ENCODE results near the gene PWWP2B.

Gene PWWP2B

DNA sequence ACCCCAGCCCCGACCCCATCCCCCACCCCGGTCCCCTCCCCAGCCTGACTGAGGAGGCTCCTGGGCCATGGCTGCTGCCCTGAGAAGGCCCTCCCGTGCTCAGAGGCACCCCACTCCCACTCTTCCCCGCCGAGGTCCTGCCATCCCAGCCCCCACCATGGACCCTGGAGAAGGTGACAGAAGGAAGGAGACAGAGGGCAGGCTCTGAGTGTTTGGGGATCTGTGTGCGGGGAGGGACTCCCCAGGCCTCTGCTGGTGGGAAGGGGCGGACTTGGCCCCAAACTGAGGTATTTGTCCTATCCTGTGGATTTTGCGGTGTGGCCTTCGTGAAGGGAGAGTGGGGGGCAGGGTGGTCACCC, 53.4 kb downstream of the PWWP2B start:
- H4K20me1 ChIP-seq = peaks cover 0 to 17% (median 0%) of the 10 kb centered on the region in 11 experiments; a peak in 5 of 22 replicates

DNA sequence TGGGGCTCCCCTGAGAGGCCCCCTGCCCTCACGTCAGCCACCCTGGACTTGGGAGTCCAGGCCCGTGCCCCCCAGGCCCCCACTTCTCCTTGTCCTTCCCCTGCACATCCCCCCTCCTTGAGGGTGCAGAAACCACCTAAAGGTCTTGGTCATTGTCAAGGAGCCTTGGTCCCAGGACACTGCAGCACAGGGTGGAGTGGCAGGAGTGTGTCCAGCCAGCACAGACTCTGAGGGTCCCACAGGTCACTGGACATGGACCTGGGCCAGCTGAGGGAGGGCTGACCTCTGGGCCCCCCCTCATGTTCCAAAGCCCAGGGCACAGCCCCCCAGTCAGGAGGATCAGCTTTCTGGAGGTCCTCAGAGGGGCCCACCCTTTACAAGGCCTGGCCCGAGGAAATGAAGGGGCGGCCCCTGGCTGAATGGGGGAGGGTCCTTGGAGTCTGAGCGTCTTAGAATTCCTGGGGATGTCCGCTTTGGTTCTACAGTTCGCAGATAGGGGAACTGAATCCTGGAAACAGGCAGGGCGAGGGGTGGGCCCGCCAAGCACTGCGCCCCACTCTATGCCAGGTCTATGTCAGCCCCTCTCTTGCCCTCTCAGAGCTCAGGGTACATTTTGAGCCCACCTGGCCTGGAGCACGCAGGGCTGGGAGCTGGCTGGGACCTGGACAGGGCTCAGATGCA, 54.0 kb downstream of the PWWP2B start:
- H3K36me3 ChIP-seq = no peaks in the 10 kb centered on the region
- no peak for TF ChIP-seq Cebpa-rat (IDR thresholded peaks at IDR 0.05)
- no peak overlapping the region for H3K4me3 ChIP-seq
- peak overlapping the region in 7 of 11 experiments; percentile 10 to 83 (median 26); a peak in 8 of 22 replicates for H3K4me2 ChIP-seq
- peaks cover 44 to 77% (median 73%) of the 10 kb centered on the region in 10 experiments for H3K4me1 ChIP-seq
- H3K27me3 ChIP-seq = peaks cover 0 to 15% (median 0%) of the 10 kb centered on the region in 11 experiments; a peak in 6 of 22 replicates
- H3K9me3 ChIP-seq (replicated peaks in 1 of 11) = no peaks in the 10 kb centered on the region
- H3K9ac ChIP-seq = no peak overlapping the region
- peaks cover 0 to 17% (median 0%) of the 10 kb centered on the region in 11 experiments; a peak in 5 of 22 replicates for H4K20me1 ChIP-seq
- H3K27ac ChIP-seq = no peak overlapping the region

More for the DNA sequence above, 53.4 kb downstream of the PWWP2B start:
- Histone ChIP-seq H3K4me1 (peaks cover 49 to 82% (median 78%) of the 10 kb centered on the region in 10 experiments), H3K9ac (no peak overlapping the region), H3K27ac (no peak overlapping the region), H3K4me2 (peak overlapping the region in 3 of 11 experiments; percentile 26 to 79 (median 67); a peak in 6 of 22 replicates), H3K36me3 (no peaks in the 10 kb centered on the region), H3K9me3 (replicated peaks in 1 of 11) (no peaks in the 10 kb centered on the region), H3K27me3 (peaks cover 0 to 12% (median 0%) of the 10 kb centered on the region in 11 experiments; a peak in 6 of 22 replicates), H3K4me3 (no peak overlapping the region)
- TF ChIP-seq Cebpa-rat (IDR thresholded peaks at IDR 0.05) = no peak

DNA sequence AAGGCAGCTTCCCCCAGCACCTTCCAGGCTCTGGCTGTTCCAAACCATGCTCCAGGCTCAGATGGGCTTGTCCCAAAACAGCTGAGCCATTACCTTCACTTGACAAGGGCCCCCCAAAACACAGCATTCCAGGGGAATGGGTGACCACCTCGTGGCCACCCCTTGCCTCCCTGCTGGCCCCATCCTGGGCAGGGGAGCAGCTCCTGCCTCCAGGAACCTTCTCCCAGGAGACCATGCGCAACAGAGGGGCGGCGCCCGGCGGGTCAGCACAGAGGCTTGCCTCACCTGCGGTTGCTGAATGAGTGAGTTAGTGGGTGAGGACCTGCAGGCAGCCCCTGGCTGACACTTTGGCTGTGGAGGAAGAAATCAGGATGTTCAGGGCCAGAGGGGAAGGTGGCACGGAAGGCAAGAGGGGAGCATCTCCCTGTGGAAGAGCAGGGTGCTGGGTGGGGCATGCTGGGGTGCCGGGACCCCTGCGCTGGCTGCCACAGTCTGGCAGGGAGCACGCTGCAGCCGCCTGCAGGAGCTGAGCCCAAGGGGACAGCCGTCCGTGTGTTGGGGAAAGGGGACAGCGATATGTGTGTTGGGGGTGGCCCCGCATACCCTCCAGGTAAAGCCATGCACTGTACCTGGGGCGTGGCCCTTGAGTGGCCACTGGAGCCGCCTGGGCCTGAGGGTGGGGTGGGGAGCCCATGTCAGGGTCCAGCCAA, 54.7 kb downstream of the PWWP2B start:
- H3K9ac ChIP-seq = no peak overlapping the region
- H4K20me1 ChIP-seq = peaks cover 0 to 23% (median 3%) of the 10 kb centered on the region in 11 experiments; a peak in 5 of 22 replicates
- H3K36me3 ChIP-seq = no peaks in the 10 kb centered on the region
- H3K27me3 ChIP-seq = peaks cover 0 to 15% (median 0%) of the 10 kb centered on the region in 11 experiments; a peak in 6 of 22 replicates
- H3K4me2 ChIP-seq = peak overlapping the region in 10 of 11 experiments; percentile 21 to 87 (median 76); a peak in 12 of 22 replicates
- no peaks in the 10 kb centered on the region for H3K9me3 ChIP-seq (replicated peaks in 1 of 11)
- no peak for TF ChIP-seq Cebpa-rat (IDR thresholded peaks at IDR 0.05)
- peaks cover 37 to 70% (median 66%) of the 10 kb centered on the region in 10 experiments for H3K4me1 ChIP-seq
- H3K27ac ChIP-seq = no peak overlapping the region
- no peak overlapping the region for H3K4me3 ChIP-seq

DNA sequence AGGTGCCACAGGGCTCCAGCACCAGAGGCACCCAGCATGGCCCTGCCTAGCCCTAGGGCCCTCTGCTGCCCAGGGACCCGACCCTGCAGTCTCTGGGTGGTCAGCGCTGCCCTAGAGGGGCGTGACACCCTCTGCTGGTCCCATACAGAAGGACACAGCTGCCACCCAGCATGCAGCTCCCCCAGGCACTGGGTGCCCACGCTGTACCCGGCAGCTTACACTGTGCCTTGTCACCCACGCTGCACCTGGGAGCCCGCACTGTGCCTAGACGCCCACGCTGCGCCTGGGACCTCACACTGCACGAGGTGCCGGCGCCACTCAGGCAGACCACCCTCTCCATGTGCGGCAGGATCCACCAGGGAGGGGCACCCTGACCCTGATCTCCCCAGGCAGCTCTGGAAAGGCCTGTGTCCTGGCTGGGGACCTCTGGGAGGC, 55.2 kb downstream of the PWWP2B start:
- Histone ChIP-seq H3K27ac (peak overlapping the region in 2 of 11 experiments; percentile 14 to 25; a peak in 1 of 22 replicates), H3K4me3 (no peak overlapping the region), H3K4me2 (peak overlapping the region; percentile 56 to 87 (median 77)), H3K27me3 (peaks cover 0 to 16% (median 0%) of the 10 kb centered on the region in 11 experiments; a peak in 6 of 22 replicates), H3K36me3 (no peaks in the 10 kb centered on the region), H4K20me1 (peaks cover 0 to 27% (median 5%) of the 10 kb centered on the region in 11 experiments; a peak in 5 of 22 replicates), H3K4me1 (peaks cover 31 to 64% (median 60%) of the 10 kb centered on the region in 10 experiments), H3K9me3 (replicated peaks in 1 of 11) (no peaks in the 10 kb centered on the region), H3K9ac (no peak overlapping the region)
- no peak for TF ChIP-seq Cebpa-rat (IDR thresholded peaks at IDR 0.05)

DNA sequence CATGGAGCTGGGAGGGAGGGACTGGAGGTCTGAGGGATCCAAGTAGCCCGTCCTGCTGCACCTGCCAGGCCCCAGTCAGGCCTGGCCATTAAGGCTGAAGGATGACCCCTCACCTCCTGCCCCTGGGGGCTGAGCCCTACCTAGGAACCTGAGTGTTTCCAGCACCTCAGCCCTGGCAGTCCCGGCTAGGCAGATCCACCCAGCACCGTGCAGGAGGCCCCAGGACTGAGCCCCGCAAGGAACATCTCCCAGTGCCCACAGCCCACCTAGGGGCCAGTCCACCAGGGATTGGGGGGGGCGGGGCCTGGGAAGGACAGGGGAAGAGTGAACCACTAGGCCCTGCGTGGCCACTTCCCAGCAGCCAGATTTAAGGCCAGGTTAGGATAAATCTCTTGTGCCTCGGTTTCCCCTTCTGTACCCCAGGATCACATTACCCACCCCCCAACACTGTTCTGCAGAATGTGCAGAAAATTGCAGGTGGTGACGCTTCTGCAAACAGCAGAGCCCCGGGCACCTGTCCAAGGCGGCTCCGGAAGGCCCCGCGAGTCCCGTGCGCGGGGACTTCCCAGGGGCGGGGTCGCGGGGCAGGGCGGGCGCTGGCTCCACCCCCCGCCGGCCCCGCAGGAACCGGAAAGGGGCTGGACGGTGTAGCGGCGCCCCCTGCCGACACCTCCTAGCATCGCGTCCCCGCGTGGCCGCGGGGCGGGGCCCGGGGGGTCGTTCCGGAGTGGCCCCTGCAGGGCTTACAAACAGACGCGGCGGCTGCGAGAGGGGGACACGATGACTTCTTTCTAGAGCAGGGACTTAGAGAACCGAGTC, 55.9 kb downstream of the PWWP2B start:
- H4K20me1 ChIP-seq = peaks cover 0 to 27% (median 6%) of the 10 kb centered on the region in 11 experiments; a peak in 7 of 22 replicates
- H3K4me1 ChIP-seq = peaks cover 25 to 60% (median 56%) of the 10 kb centered on the region in 10 experiments
- H3K4me2 ChIP-seq = peak overlapping the region; percentile 56 to 87 (median 77)
- peak overlapping the region in 2 of 11 experiments; percentile 14 to 25; a peak in 4 of 22 replicates for H3K27ac ChIP-seq
- H3K27me3 ChIP-seq = peaks cover 0 to 16% (median 0%) of the 10 kb centered on the region in 11 experiments; a peak in 6 of 22 replicates
- peak overlapping the region in 3 of 10 experiments; percentile 14 to 24 (median 16); a peak in 3 of 20 replicates for H3K4me3 ChIP-seq
- no peak overlapping the region for H3K9ac ChIP-seq
- no peaks in the 10 kb centered on the region for H3K9me3 ChIP-seq (replicated peaks in 1 of 11)
- TF ChIP-seq Cebpa-rat (IDR thresholded peaks at IDR 0.05) = no peak
- H3K36me3 ChIP-seq = no peaks in the 10 kb centered on the region

DNA sequence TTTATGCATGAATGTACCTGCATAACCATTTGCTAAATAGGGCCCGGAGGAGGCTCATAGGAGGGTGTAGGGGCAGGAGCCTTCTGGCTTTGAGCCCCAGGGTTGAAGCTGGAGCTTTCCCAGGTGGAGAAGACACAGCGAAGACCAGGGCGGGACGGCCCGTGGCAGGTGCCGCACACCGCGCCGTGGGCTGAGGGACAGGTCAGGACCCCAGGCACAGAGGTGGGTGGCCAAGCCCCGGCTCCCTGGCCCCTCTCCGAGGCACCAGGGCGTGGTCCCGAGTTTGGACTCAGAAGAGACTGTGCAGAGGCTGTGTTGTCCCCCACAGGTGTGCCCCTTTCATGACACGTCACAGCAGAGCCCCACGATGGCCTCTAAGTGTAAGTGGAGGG, 56.5 kb downstream of the PWWP2B start:
- peaks cover 20 to 61% (median 55%) of the 10 kb centered on the region in 10 experiments for H3K4me1 ChIP-seq
- no peaks in the 10 kb centered on the region for H3K9me3 ChIP-seq (replicated peaks in 1 of 11)
- H4K20me1 ChIP-seq = peaks cover 0 to 32% (median 7%) of the 10 kb centered on the region in 11 experiments; a peak in 8 of 22 replicates
- H3K27me3 ChIP-seq = peaks cover 0 to 16% (median 0%) of the 10 kb centered on the region in 11 experiments; a peak in 6 of 22 replicates
- peak overlapping the region in 3 of 10 experiments; percentile 14 to 24 (median 16); a peak in 2 of 20 replicates for H3K4me3 ChIP-seq
- H3K4me2 ChIP-seq = peak overlapping the region; percentile 56 to 87 (median 77)
- TF ChIP-seq Cebpa-rat (IDR thresholded peaks at IDR 0.05) = no peak
- H3K27ac ChIP-seq = no peak overlapping the region
- H3K36me3 ChIP-seq = no peaks in the 10 kb centered on the region
- H3K9ac ChIP-seq = 0 out of 22 replicates have a peak overlapping the region, but pooled peaks of 1 of the 11 experiments have one; percentile 17

DNA sequence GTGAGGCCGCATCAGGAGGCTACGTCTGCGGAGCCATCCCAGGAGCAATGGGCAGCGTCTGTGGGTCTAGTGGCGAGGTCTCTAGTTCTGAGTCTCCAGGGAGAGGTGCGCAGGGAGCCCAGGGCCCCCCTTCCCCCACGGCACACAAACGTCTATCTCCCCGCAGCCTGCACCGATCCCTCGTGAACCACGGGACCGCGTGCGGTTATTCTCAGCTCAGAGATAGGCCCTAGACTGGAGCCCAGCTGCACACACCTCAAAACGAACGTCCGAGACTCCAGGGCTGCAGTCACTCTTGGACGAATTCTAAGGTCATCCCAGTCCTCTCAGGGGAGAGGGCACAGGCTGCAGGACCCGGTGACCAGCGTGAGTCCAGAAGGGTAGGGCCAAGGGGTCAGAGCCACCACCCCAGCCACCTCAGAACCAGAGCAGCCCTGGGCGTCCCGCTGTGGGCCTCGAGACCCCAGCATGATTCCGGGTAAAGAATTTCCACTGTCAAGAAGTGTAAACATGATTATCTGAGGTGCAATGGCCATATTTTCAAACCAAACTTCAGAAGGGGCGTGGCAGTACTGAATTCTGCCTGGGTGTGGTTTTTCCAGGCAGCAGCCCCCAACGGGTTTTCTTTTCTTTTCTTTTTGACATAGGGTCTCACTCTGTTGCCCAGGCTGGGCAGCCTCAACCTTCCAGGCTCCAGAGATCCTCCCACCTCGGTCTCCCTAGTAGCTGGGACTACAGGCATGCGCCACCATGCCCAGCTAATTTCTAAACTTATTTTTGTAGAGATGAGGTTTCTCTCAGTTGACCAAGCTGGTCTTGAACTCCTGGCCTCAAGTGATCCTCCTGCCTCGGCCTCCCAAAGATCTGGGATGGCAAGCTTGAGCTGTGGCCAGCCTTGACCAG, 57.5 kb downstream of the PWWP2B start:
- TF ChIP-seq Cebpa-rat (IDR thresholded peaks at IDR 0.05) = no peak
- H3K36me3 ChIP-seq = no peaks in the 10 kb centered on the region
- H3K9ac ChIP-seq = peak overlapping the region in 1 of 11 experiments; percentile 28; a peak in 1 of 22 replicates
- peaks cover 0 to 36% (median 11%) of the 10 kb centered on the region in 11 experiments; a peak in 11 of 22 replicates for H4K20me1 ChIP-seq
- peaks cover 0 to 24% (median 3%) of the 10 kb centered on the region in 11 experiments; a peak in 7 of 22 replicates for H3K27me3 ChIP-seq
- H3K4me1 ChIP-seq = peaks cover 20 to 63% (median 56%) of the 10 kb centered on the region in 10 experiments
- H3K4me3 ChIP-seq = no peak overlapping the region
- H3K9me3 ChIP-seq (replicated peaks in 1 of 11) = no peaks in the 10 kb centered on the region
- H3K27ac ChIP-seq = no peak overlapping the region
- H3K4me2 ChIP-seq = peak overlapping the region in 7 of 11 experiments; percentile 3 to 79 (median 68); a peak in 10 of 22 replicates
